Stimulated activated CD4-positive, alpha-beta T cell treated with anti-CD3 and anti-CD28 coated beads, TNF-alpha, amount 100 ng/mL, for 48 hours (primary cell): ENCODE results near the gene BACH2.
"Not testable (repeated sequence)": the region's sequence is repeated elsewhere in the genome, so short reads cannot be mapped to it uniquely, and the experiment has no call there.

Experiments
- DNase-seq, 3 donors: peaks; one replicate each; pipeline ENCODE4 v3.0.0-alpha.2; 2020; ENCODE audit warnings: low read depth in 3 of 3

Gene BACH2

DNA sequence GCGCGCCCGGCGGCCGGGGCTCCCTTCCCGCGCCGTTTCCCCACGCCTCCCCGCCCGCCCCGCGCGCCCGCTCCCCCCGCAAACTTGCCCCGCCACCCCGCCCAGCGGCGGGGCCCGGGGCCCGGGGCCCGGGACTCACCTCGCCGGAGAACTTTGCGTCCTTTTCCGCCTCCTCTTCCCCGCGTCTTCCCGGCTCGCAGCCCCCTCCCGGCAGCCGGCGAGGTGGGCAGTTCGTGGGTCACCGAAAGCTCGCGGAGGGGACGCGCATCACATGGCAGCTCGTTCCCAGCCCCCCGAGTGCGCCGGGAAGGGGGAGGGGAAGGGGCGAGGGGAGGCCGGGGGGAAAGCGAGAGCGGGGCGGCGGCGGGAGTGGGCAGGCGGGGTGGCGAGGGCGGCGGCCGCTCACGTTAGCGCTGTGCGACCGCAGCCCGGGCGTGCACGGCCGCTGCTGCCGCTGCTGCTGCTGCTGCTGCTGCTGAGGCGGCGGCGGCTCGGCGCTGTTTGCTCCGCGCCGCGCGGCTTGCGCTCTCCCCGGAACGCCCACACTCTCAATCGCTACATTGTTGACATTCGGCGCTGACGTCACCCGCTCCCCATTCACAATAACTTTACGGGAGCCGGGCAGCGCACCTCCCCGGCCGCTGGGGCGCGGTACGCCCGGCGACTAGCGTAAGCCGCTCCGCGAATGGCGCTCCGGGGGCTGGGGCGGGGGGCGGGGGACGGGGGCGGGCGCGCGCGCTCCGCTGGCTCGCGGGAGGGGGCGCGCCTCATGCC is at the start of gene BACH2:
Gene BACH2, minus strand, starts transcription at position 503 of the 774 bp plus-strand sequence. CDS start 287,999 bp downstream, outside the sequence.
- DNase-seq = peak; percentile 91 to 94 (median 92)

DNA sequence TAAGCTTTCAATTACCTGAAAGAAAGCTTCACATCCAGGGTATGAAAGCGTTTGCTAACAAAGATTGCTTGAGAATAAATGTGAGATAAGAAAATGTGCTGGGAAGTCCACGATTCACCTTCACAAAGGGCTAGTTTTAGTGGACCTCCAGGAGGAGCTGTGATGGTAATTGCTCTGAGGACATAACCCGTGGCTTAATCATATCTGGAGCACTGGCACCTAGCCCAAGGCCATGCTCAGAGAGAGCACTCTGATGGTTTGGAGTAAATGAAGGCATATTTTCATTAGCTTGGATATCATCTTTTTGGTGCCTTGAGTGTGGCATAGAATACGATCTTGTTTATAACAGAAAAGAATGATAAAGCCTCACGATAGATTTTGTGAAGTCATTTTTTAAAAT is 46.9 kb upstream of the BACH2 start:
- DNase-seq = no peak

DNA sequence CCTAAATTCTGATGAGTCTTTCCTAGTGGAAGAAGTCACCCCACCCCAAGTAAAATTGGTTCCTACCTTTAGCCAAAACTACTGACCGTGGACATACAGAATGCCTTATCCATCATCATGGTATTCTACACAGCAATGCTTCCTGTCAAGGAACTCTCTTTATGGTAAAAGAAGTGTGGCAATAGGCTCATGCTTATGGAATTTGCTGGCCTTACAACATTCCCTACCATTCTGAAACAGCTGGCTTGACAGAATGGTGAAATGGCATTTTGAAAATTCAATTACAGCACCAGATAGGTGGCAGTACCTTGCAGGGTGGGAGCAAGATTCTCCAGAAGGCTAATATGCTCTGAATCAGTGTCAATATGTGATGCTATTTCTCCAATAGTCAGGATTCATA is 41.8 kb upstream of the BACH2 start:
- no peak for DNase-seq

DNA sequence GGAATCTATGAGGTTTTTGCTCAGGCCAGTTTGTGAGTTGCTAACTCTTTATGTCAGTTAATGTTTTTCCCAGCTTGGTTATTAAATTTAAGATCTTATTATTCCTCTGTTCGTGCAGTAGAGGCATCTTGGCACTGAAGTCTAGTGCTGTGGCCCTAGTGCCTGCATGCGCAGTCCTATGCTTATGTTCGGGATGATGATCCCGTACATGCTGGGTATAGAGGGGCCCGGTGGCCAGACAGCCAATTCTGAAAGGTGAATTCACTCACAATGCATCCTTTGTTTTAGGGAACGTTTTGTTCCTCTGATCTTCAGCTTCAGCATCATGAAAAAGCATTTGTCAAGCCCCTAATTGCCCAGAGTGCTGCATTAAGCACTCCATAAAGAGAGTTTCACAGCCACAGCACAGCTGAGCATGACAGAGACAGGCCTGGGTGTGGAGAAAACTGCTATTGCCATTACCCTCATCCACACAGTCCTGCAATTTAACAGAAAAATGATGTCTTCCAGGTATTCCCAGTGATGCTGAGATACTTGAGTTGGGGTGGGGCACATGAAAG is 39.8 kb upstream of the BACH2 start:
- DNase-seq = no peak

DNA sequence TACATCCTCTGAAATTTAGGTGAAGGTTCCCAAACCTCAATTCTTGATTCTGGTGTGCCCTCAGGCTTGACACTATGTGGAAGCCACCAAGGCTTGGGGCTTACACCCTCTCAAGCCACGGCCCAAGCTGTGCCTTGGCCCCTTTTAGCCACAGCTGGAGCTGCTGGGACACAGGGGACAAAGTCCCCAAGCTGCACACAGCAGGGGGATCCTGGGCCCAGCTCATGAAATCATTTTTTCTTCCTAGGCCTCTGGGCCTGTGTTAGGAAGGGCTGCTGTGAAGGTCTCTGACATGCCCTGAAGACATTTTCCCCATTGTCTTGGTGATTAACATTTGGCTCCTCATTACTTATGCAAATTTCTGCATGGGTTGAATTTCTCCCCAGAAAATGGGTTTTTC is 37.3 kb upstream of the BACH2 start:
- DNase-seq = no peak

DNA sequence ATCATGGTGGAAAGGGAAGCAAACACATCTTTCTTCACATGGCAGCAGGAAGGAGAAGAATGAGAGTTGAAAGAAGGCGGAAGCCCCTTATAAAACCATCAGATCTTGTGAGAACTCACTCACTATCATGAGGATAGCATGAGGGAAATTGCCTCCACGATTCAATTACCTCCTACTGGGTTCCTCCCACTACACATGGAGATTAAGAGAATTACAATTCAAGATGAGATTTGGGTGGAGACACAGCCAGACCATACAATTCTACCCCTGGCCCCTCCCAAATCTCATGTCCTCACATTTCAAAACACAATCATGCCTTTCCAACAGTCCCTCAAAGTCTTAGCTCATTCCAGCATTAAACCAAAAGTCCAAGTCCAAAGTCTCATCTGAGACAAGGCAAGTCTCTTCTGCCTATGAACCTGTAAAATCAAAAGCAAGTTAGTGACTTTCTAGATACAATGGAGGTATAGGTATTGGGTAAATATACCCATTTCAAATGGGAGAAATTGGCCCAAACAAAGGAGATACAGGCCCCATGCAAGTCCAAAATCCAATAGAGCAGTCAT is 36.4 kb upstream of the BACH2 start:
- DNase-seq = not testable (repeated sequence)

- no peak for DNase-seq
Observed at GRCh38 chr6:90329386-90330077, 32.9 kb upstream of the BACH2 start.

DNA sequence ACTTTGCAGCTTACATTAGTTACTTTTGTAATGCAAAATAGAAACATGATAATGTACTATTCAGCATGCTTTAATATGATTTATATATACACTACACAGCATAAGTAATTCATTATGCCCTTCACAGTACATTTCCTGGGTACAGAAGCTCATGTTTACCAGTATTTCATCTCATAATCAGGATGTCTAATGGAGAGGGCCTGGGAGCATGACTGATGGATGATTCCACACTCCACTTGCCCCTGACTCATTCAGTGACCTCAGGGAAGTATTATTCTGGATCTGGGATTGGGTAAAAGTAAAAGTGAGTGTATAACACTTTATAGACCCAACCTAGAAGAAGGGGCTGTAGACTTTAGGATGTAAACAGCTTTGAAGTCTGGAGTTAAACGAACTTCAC is 31.4 kb upstream of the BACH2 start:
- no peak for DNase-seq

DNA sequence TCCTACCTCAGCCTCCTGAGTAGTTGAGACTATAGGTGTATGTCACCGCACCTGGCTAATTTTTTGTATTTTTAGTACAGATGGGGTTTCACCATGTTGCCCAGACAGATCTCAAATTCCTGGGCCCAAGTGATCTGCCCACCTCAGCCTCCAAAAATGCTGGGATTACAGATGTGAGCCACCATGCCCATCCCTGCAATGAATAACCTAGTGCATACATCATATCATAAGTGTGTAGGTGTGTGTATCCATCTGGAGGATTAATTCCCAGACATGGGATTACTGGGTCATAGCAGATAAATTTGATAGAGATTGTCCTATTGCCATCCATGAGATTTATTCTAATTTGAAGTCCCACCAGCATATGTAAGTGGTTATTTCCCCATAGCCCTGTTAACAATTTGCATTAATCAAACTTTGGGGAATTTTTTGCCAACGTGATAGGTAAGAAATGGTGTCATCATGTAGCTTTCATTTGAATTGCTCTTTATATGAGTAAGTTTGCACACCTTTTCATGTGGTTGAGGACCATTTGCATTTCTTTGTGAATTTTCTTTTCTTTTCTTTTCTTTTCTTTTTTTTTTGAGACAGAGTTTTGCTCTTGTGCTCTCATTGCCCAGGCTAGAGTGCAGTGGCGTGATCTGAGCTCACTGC is 29.9 kb upstream of the BACH2 start:
- DNase-seq = no peak

DNA sequence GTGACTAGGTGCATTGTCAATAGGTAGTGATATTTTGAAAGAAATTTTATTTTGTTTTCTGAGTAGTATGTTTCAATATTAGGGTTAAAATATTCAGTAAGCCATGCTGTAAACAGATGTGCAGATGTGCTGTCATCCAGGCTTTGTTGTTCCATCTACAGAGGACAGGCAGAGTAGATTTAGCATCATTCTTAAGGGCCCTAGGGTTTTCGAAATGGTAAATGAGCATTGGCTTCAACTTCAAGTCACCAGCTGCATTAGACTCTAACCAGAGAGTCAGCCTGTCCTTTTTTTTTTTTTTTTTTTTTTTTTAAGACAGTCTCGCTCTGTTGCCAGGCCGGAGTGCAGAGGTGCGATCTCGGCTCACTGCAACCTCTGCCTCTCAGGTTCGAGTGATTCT is 27.1 kb upstream of the BACH2 start:
- DNase-seq = no peak

DNA sequence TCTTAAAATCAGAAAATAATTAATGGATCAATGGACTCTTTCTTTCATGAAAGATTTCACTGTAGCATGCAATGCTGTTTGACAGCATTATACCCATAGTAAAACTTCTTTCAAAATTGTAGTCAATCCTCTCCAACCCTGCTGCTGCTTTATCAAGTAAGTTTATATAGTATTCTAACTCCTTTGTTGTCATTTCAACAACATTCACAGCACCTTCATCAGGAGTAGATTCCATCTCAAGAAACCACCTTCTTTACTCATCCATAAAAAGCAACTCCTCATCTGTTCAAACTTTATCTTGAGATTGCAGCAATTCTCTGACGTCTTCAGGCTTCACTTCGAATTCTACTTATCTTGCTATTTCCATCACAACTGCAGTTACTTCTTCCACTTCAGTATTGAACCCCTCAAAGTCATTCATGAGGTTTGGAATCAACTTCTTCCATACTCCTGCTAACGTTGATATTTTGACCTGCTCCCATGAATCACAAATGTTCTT is 26.4 kb upstream of the BACH2 start:
- no peak for DNase-seq

- peak in 1 of 3 donors; percentile 32 for DNase-seq
Observed at GRCh38 chr6:90319979-90320685, 23.5 kb upstream of the BACH2 start.

DNA sequence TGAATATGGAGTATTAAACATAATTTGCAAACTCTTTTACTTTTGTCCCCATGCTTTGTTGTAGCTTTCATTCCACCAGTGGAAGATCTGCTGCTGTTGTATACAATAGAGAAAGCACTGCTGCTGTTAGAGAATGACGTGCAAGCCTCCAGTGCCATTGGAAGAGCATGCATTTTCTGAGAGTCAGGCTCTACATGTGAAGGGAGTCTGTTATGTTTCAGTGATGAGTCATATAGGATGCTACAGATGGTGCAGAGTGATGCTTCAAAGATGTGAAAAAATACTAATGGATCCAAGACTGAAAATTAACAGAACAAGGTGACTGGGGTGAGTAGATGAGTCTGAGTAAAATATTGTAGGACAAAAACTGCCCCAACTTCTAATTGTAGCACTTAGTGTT is 22.4 kb upstream of the BACH2 start:
- no peak for DNase-seq

DNA sequence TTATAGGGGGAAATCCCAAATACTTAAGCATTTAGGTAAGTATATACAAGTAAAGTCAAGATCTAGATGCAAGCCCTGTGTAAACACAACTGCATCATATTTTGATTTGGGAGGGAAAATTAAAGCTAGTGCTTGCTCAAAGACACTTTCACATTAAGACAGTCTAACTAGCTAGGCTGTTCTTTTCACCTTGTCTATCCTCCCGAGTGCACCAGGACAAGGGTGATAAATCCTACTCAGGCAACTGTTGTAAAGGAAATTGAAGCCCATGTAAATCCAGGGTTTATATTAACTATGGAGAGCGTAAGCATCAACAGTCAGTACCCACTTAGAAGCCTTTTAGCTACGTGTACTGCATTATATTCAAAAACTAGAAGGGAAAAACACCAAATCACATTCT is 19.3 kb upstream of the BACH2 start:
- no peak for DNase-seq

- DNase-seq = no peak
Observed at GRCh38 chr6:90315354-90315950, 18.8 kb upstream of the BACH2 start.

DNA sequence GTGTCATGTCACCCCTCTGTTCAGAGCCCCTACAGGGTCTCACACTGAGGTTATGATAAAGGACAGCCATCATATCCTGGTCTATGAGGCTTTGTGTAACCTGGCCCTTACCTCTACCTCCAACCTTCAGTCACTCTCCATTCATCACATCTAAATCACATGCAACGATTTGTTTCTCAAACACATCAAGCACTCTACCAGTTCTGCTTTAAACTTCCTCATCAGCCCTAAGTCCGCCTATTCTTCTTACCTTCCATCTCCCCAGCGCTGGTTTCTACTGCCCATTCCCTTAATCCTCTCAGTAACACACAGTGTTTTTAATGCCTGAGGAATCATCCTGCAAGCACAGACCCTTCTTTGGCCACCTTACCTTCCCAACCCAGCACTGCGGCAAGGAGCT is 17.9 kb upstream of the BACH2 start:
- no peak for DNase-seq

DNA sequence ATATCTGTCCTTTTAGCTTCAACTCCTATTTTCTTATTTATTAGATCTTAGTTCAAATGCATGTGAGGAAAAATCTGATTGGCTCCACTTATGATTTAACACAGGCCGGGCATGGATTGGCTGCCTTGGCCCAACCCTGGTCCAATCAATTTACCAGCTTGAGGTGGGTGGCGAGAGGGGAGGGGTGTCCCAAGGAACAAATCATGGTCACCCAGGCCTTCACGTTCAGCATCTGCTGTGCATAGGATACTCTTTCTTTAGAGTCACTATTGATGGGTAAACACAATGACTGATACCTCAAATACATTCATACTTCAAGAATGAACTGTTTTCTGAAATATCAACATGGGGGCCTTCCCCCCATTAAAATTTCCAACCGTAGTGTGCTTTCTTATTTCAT is 14.9 kb upstream of the BACH2 start:
- no peak for DNase-seq

DNA sequence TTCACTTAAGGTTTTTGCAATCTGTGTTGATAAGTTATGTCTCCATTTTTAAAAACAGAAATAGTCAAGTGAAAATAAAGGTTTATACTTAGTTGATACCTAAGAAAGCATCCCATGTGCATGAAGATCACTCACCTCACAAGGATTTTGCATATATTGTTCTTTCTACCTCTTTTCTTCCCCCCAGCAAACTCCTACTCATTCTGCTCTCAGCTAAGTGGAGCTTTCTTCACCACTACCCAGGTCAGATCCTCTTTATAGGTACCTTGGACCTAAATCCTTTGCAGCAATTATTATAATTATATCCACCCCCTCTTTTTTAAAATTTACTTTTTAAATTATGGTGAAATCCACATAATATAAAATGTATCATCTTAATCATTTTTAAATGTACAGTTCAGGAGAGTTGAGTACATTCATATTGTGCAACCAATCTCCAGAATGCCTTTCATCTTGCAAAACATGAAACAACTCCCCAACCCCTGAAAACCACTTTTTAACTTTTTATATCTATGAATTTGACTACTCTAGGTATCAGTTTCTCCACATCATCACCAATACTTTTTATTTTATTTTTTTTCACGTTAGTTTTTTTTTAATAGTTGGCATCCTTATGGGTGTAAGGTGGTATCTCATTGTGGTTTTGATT is 9.3 kb upstream of the BACH2 start:
- DNase-seq = no peak

GRCh38 chr6:90304308-90304707 is 7.7 kb upstream of the BACH2 start:
- no peak for DNase-seq

DNA sequence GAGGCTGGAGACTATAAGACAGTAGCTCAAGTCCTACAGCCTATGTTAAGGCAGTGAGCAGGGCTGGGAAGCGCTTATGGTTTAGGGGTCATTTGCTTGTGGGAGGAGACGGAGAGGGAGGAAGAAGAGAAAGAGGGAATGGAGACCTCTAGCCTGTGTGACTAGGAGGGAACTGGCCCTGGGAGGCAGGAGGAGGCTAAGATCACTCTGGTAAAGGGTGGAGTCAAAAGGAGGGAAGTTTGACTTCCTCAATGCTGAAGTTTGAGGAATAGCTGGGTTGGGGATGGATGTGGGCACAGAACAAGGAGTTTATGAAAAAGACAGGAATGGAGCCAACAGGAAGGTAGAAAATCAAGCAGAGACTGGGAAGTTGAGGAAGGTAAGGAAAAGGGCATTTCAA is 6.4 kb upstream of the BACH2 start:
- DNase-seq = no peak
